GM12872 (cell line): ENCODE data around the gene CD300A.

Experiments used
- CTCF ChIP-seq: IDR thresholded peaks from 3 replicates; pipeline ENCODE4 v1.5.1; 2011; ENCODE audit warnings: low read depth, mild to moderate bottlenecking, low read length, moderate library complexity; ENCODE audit not compliant: insufficient read depth

The CD300A gene

GRCh38 chr17:74475189-74475588 lies 8.8 kb downstream of the CD300A start:
- TF ChIP-seq CTCF, result no peak

GRCh38 chr17:74477411-74477810 lies 11.0 kb downstream of the CD300A start:
- TF ChIP-seq CTCF, result no peak

- TF ChIP-seq CTCF, result no peak
Observed at GRCh38 chr17:74478420-74479100, 12.1 kb downstream of the CD300A start.

- no peak for TF ChIP-seq CTCF
Observed at GRCh38 chr17:74480290-74480689, 13.9 kb downstream of the CD300A start.

- no peak for TF ChIP-seq CTCF
Observed at GRCh38 chr17:74481621-74482020, 15.2 kb downstream of the CD300A start.

GRCh38 chr17:74484066-74484465 lies 17.6 kb downstream of the CD300A start:
- no peak for TF ChIP-seq CTCF

GRCh38 chr17:74485022-74485743 lies 18.7 kb downstream of the CD300A start:
- no peak for TF ChIP-seq CTCF
